ENCODE data around the gene BHLHE40. TPM values are rescaled to one million over a fixed set of nuclear protein-coding genes. Genes with fewer than 3 reads are reported as not detected.

BHLHE40 gene
- total and polyA plus RNA-seq, 2 of the 4 experiments (the other 2 are of a cell fraction), result 22.8 to 31.8 TPM

DNA sequence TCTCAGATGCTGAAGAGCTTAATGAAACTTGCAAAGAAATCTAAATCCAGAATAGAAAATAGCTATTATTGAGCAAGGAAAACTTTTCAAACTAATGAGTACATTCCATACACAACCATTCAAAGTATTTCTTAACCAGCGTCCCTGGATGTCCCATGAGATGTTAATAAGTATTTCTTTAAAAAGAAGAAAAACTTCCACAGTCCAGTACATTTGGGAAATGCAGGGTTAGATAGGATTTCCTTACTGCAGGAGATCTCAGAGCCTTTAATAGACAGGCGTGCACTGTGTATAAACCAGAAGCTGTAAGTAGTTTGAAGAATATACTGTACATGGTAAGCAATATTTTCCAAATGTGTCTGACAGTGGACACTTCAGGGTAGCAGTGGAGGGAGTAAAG lies 29.6 kb upstream of the BHLHE40 start:
- no peak overlapping the region for H3K4me3 ChIP-seq (ENCODE audit: insufficient read depth, low read depth, low read length)
- H4K20me1 ChIP-seq (ENCODE audit: insufficient read depth, low read length), result no peaks in the 10 kb centered on the region
- ChIA-PET POLR2A (ENCODE audit: unreplicated experiment) (no interaction called here), CTCF (no interaction called here)
- no peak overlapping the region for H3K27ac ChIP-seq (ENCODE audit: insufficient read depth, low read length)
- in situ Hi-C loops (cut with MboI; ENCODE audit: low sequenced_read_pairs), result loop anchor here (10.0 kb wide), 1 partner anchor 45 kb away; no protein-coding TSS in a partner anchor
- H3K9ac ChIP-seq (ENCODE audit: low read depth, low read length), result no peak overlapping the region
- H3K36me3 ChIP-seq (ENCODE audit: control insufficient read depth, insufficient read depth, low read length), result no peaks in the 10 kb centered on the region
- H4K8ac ChIP-seq (ENCODE audit: low read depth in 2 of 2, low read length in 2 of 2), result no peak overlapping the region
- no peak overlapping the region for H3K56ac ChIP-seq (ENCODE audit: extremely low read depth, insufficient read depth, low read length)
- no TSS peak for BruUV-seq (replicated peaks)
- H2BK5ac ChIP-seq (ENCODE audit: low read depth, low read length, poor library complexity, severe bottlenecking), result no peak overlapping the region
- intact Hi-C loops (cut with micrococcal nuclease), result no loop called here
- no peak overlapping the region for H3K14ac ChIP-seq (replicated peaks; ENCODE audit: low read depth, low read length)
- no peak overlapping the region for H2BK120ac ChIP-seq (ENCODE audit: low read depth, low read length)
- no peaks in the 10 kb centered on the region for H3K79me1 ChIP-seq (ENCODE audit: low read depth in 1 of 2, low read length in 2 of 2)
- H2AK5ac ChIP-seq (ENCODE audit: low read depth, low read length), result no peak overlapping the region
- no peak overlapping the region for H2AK9ac ChIP-seq (replicated peaks; ENCODE audit: low read depth, low read length, poor library complexity)
- no peak for TF ChIP-seq NFE2L2 (IDR thresholded peaks at IDR 0.05; ENCODE audit: low read depth, low read length)
- no peak for TF ChIP-seq MAFK (IDR thresholded peaks at IDR 0.05; ENCODE audit: low read depth, low read length)
- no peak for TF ChIP-seq POLR2A (IDR thresholded peaks at IDR 0.05; ENCODE audit: low read depth, low read length)
- no peak for TF ChIP-seq CEBPB (IDR thresholded peaks at IDR 0.05; ENCODE audit: low read depth, low read length)
- no peak for TF ChIP-seq MAZ (IDR thresholded peaks at IDR 0.05; ENCODE audit: borderline replicate concordance, low read depth, low read length)
- no peak for TF ChIP-seq BHLHE40 (IDR thresholded peaks at IDR 0.05; ENCODE audit: low read depth, low read length)
- TF ChIP-seq FOS (IDR thresholded peaks at IDR 0.05; ENCODE audit: low read depth, low read length), result no peak
- no peak for TF ChIP-seq MXI1 (IDR thresholded peaks at IDR 0.05; ENCODE audit: borderline replicate concordance, low read depth, low read length)
- TF ChIP-seq USF2 (IDR thresholded peaks at IDR 0.05; ENCODE audit: low read depth, low read length), result no peak
- no peak for TF ChIP-seq SMC3 (IDR thresholded peaks at IDR 0.05; ENCODE audit: low read depth, low read length)
- TF ChIP-seq CHD1 (IDR thresholded peaks at IDR 0.05; ENCODE audit: low read depth, low read length), result no peak
- TF ChIP-seq, protein P1, sequence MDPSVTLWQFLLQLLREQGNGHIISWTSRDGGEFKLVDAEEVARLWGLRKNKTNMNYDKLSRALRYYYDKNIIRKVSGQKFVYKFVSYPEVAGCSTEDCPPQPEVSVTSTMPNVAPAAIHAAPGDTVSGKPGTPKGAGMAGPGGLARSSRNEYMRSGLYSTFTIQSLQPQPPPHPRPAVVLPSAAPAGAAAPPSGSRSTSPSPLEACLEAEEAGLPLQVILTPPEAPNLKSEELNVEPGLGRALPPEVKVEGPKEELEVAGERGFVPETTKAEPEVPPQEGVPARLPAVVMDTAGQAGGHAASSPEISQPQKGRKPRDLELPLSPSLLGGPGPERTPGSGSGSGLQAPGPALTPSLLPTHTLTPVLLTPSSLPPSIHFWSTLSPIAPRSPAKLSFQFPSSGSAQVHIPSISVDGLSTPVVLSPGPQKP (IDR thresholded peaks at IDR 0.05; ENCODE audit: borderline replicate concordance, low read depth, low read length), result no peak
- TF ChIP-seq RAD21 (IDR thresholded peaks at IDR 0.05; ENCODE audit: low read length), result no peak
- no peak for TF ChIP-seq RCOR1 (IDR thresholded peaks at IDR 0.05; ENCODE audit: insufficient replicate concordance, low read length)
- TF ChIP-seq, protein P2, sequence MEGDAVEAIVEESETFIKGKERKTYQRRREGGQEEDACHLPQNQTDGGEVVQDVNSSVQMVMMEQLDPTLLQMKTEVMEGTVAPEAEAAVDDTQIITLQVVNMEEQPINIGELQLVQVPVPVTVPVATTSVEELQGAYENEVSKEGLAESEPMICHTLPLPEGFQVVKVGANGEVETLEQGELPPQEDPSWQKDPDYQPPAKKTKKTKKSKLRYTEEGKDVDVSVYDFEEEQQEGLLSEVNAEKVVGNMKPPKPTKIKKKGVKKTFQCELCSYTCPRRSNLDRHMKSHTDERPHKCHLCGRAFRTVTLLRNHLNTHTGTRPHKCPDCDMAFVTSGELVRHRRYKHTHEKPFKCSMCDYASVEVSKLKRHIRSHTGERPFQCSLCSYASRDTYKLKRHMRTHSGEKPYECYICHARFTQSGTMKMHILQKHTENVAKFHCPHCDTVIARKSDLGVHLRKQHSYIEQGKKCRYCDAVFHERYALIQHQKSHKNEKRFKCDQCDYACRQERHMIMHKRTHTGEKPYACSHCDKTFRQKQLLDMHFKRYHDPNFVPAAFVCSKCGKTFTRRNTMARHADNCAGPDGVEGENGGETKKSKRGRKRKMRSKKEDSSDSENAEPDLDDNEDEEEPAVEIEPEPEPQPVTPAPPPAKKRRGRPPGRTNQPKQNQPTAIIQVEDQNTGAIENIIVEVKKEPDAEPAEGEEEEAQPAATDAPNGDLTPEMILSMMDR (conservative IDR thresholded peaks at IDR 0.05; ENCODE audit: low read depth, low read length), result no peak
- TF ChIP-seq RFX5 (IDR thresholded peaks at IDR 0.05; ENCODE audit: low read depth, low read length), result no peak
- no peak overlapping the region for H3K18ac ChIP-seq (ENCODE audit: low read depth, low read length)
- H3K27me3 ChIP-seq (ENCODE audit: control insufficient read depth, insufficient read depth, low read length), result peaks cover 2% of the 10 kb centered on the region; the same call in 1 of the 2 replicates
- H4K91ac ChIP-seq (ENCODE audit: insufficient read depth, low read depth, low read length), result no peak overlapping the region
- H4K5ac ChIP-seq (ENCODE audit: low read depth, low read length), result no peak overlapping the region
- no peaks in the 10 kb centered on the region for H3K4me1 ChIP-seq (ENCODE audit: control insufficient read depth, insufficient read depth, low read length)
- no peak overlapping the region for H3K4ac ChIP-seq (ENCODE audit: low read depth, low read length)
- DNase-seq (no peak), ATAC-seq (ENCODE audit: low read depth) (no peak; the same call in 1 of the 2 replicates)
- H3K23ac ChIP-seq (ENCODE audit: low read depth, low read length), result no peak overlapping the region
- H2BK20ac ChIP-seq (ENCODE audit: low read depth, low read length), result no peak overlapping the region
- H3K9me1 ChIP-seq (ENCODE audit: insufficient read depth, low read length), result no peaks in the 10 kb centered on the region; the same call in 1 of the 2 replicates
- WGBS, 2 experiments (ENCODE audit: extremely low coverage in 2 of 2, insufficient read length in 1 of 2), result 67% methylated on average over 1 of the region's 2 CpGs; no CpG with 5 or more reads in 1 of the 2 experiments
- no peaks in the 10 kb centered on the region for H3K9me3 ChIP-seq (ENCODE audit: control insufficient read depth, insufficient read depth, low read length)
- H2BK15ac ChIP-seq (ENCODE audit: low read depth, low read length), result no peak overlapping the region
- dilution Hi-C loops (cut with HindIII; ENCODE audit: low sequenced_read_pairs, unreplicated experiment), result no loop called here
- H3K4me2 ChIP-seq (ENCODE audit: low read depth, low read length), result no peak overlapping the region
- H2AFZ ChIP-seq (replicated peaks; ENCODE audit: low read length, poor library complexity), result no peak overlapping the region

Data from IMR-90 (cell line).